ENCODE data around the gene ZNF784. TPM values are rescaled to one million over a fixed set of nuclear protein-coding genes. Genes with fewer than 3 reads are reported as not detected.

Gene ZNF784
- total and polyA plus RNA-seq, 4 donors, result 0.79 to 6.0 (median 3.8) TPM

- Histone ChIP-seq H3K9me3 (ENCODE audit: control insufficient read depth in 4 of 4, low read length in 3 of 4) (no peaks in the 10 kb centered on the region), H3K27me3 (ENCODE audit: control insufficient read depth in 4 of 4, insufficient read depth in 4 of 4, low read length in 3 of 4) (no peaks in the 10 kb centered on the region), H3K36me3 (ENCODE audit: control insufficient read depth in 4 of 4, insufficient read depth in 3 of 4, low read depth in 1 of 4, low read length in 3 of 4) (no peaks in the 10 kb centered on the region), H3K4me3 (ENCODE audit: low read depth in 1 of 3, low read length in 3 of 3) (no peak overlapping the region), H3K27ac (ENCODE audit: low read depth in 1 of 2, low read length in 2 of 2) (no peak overlapping the region), H3K4me1 (ENCODE audit: control insufficient read depth in 4 of 4, insufficient read depth in 4 of 4, low read length in 3 of 4) (peaks cover 25 to 75% (median 54%) of the 10 kb centered on the region in 4 donors), H3K9ac (ENCODE audit: low read depth in 1 of 2, low read length in 2 of 2) (no peak overlapping the region)
- 88% methylated on average over 6 of the region's 6 CpGs for WGBS
- DNase-seq (ENCODE audit: low spot score), result no peak
- peak; percentile 10 for TF ChIP-seq CTCF (IDR thresholded peaks at IDR 0.05; ENCODE audit: low read depth, low read length, missing input control)
- TF ChIP-seq EGR1 (IDR thresholded peaks at IDR 0.05; ENCODE audit: low read depth in 2 of 2), result no peak
- no peak for TF ChIP-seq RAD21 (IDR thresholded peaks at IDR 0.05)
Observed at GRCh38 chr19:55638864-55639359, 14.5 kb upstream of the ZNF784 start.

- H3K9me3 ChIP-seq (ENCODE audit: control insufficient read depth in 4 of 4, low read length in 3 of 4), result no peaks in the 10 kb centered on the region
- no peaks in the 10 kb centered on the region for H3K36me3 ChIP-seq (ENCODE audit: control insufficient read depth in 4 of 4, insufficient read depth in 3 of 4, low read depth in 1 of 4, low read length in 3 of 4)
- peaks cover 19 to 67% (median 47%) of the 10 kb centered on the region in 4 donors for H3K4me1 ChIP-seq (ENCODE audit: control insufficient read depth in 4 of 4, insufficient read depth in 4 of 4, low read length in 3 of 4)
- no peak overlapping the region for H3K4me3 ChIP-seq (ENCODE audit: low read depth in 1 of 3, low read length in 3 of 3)
- WGBS, result 85% methylated on average over 11 of the region's 11 CpGs
- H3K27me3 ChIP-seq (ENCODE audit: control insufficient read depth in 4 of 4, insufficient read depth in 4 of 4, low read length in 3 of 4), result no peaks in the 10 kb centered on the region
- H3K9ac ChIP-seq (ENCODE audit: low read depth in 1 of 2, low read length in 2 of 2), result no peak overlapping the region
- no peak for DNase-seq (ENCODE audit: low spot score)
- H3K27ac ChIP-seq (ENCODE audit: low read depth in 1 of 2, low read length in 2 of 2), result no peak overlapping the region
- TF ChIP-seq REST (IDR thresholded peaks at IDR 0.05) (no peak), RXRA (IDR thresholded peaks at IDR 0.05) (no peak), FOXA1 (IDR thresholded peaks at IDR 0.05) (no peak), EGR1 (IDR thresholded peaks at IDR 0.05; ENCODE audit: low read depth in 2 of 2) (no peak)
Observed at GRCh38 chr19:55637534-55637933, 13.2 kb upstream of the ZNF784 start.

- H3K4me1 ChIP-seq (ENCODE audit: control insufficient read depth in 4 of 4, insufficient read depth in 4 of 4, low read length in 3 of 4), result peaks cover 16 to 60% (median 41%) of the 10 kb centered on the region in 4 donors
- no peaks in the 10 kb centered on the region for H3K9me3 ChIP-seq (ENCODE audit: control insufficient read depth in 4 of 4, low read length in 3 of 4)
- H3K9ac ChIP-seq (ENCODE audit: low read depth in 1 of 2, low read length in 2 of 2), result no peak overlapping the region
- H3K4me3 ChIP-seq (ENCODE audit: low read depth in 1 of 3, low read length in 3 of 3), result no peak overlapping the region
- no peak overlapping the region for H3K27ac ChIP-seq (ENCODE audit: low read depth in 1 of 2, low read length in 2 of 2)
- WGBS, result 85% methylated on average over 4 of the region's 4 CpGs
- H3K27me3 ChIP-seq (ENCODE audit: control insufficient read depth in 4 of 4, insufficient read depth in 4 of 4, low read length in 3 of 4), result no peaks in the 10 kb centered on the region
- no peak for DNase-seq (ENCODE audit: low spot score)
- TF ChIP-seq RAD21 (IDR thresholded peaks at IDR 0.05) (no peak), YY1 (IDR thresholded peaks at IDR 0.05) (no peak), SP1 (IDR thresholded peaks at IDR 0.05) (no peak), CTCF (IDR thresholded peaks at IDR 0.05; ENCODE audit: low read depth, low read length, missing input control) (no peak), HNF4G (IDR thresholded peaks at IDR 0.05) (no peak), TAF1 (conservative IDR thresholded peaks at IDR 0.05) (no peak), HNF4A (conservative IDR thresholded peaks at IDR 0.05) (no peak), GABPA (IDR thresholded peaks at IDR 0.05 in 1 of 2, conservative IDR thresholded peaks at IDR 0.05 in 1 of 2) (no peak), RXRA (IDR thresholded peaks at IDR 0.05) (no peak)
- H3K36me3 ChIP-seq (ENCODE audit: control insufficient read depth in 4 of 4, insufficient read depth in 3 of 4, low read depth in 1 of 4, low read length in 3 of 4), result no peaks in the 10 kb centered on the region
Observed at GRCh38 chr19:55636723-55637122, 12.4 kb upstream of the ZNF784 start.
